Right lobe of liver (tissue), 6 donors: ENCODE data around the gene FSTL4. TPM values are rescaled to one million over a fixed set of nuclear protein-coding genes. Genes with fewer than 3 reads are reported as not detected.

ENCODE experiments used
- ATAC-seq, 4 donors: fragments of 200-7000 bp; cut with Tn5 transposase; one replicate each; pipeline ENCODE4 v1.9.1; 2020; ENCODE audit warnings: mild to moderate bottlenecking in 4 of 4, moderate library complexity in 4 of 4
- DNase-seq, 3 donors: peaks; one replicate each; pipeline ENCODE4 v3.0.0-alpha.2; 2020
- H3K27ac ChIP-seq, 3 donors: fragments of 200-600 bp; one replicate each; pipeline ENCODE4 v1.8.0; 2022
- H3K27me3 ChIP-seq, 2 donors: fragments of 200-600 bp; one replicate each; pipeline ENCODE4 v1.8.0; 2022
- H3K36me3 ChIP-seq, 4 donors: fragments of 200-600 bp; sonication (generic) in 1 of 4; one replicate each; pipeline versions ENCODE4 v1.5.1 to v1.8.0; 2017 to 2022; ENCODE audit warnings: control low read depth in 1 of 4
- H3K4me1 ChIP-seq, 4 donors: fragments of 200-600 bp; sonication (generic) in 1 of 4; one replicate each; pipeline versions ENCODE4 v1.5.1 to v1.8.0; 2017 to 2022; ENCODE audit warnings: control low read depth in 1 of 4
- H3K4me3 ChIP-seq, 3 donors: fragments of 200-600 bp; one replicate each; pipeline ENCODE4 v1.8.0; 2022
- H3K9me3 ChIP-seq, 4 donors: fragments of 200-600 bp; sonication (generic) in 1 of 4; one replicate each; pipeline versions ENCODE4 v1.5.1 to v1.8.0; 2017 to 2022; ENCODE audit warnings: control low read depth in 1 of 4
- CTCF ChIP-seq, 4 donors: fragments of 200-600 bp in 3 of 4; fragments of 450-650 bp in 1 of 4; IDR thresholded peaks; one replicate each; pipeline versions ENCODE4 v1.5.1 to v1.8.0; 2016 to 2022; ENCODE audit warnings: antibody characterized with exemption in 4 of 4, mild to moderate bottlenecking in 2 of 4
- POLR2A ChIP-seq: fragments of 450-650 bp; IDR thresholded peaks from one replicate; pipeline ENCODE4 v1.6.1; 2017; ENCODE audit warnings: antibody characterized with exemption, mild to moderate bottlenecking
- WGBS: methylation state at CpG from one replicate; pipeline ENCODE4 v1.1.6; 2018; ENCODE audit warnings: low coverage, low lambda C conversion rate; ENCODE audit not compliant: insufficient coverage; ENCODE audit errors: missing lambda C conversion rate; 5-methylcytosine and 5-hydroxymethylcytosine counted together
- intact Hi-C, 2 donors: fragments of 100-400 bp; cut with DNase I; formaldehyde crosslinking; loops; one replicate each; pipeline versions ENCODE4 v1.11.2 to v1.14.1; 2022
- total RNA-seq, 6 experiments: library from RNA; depleted of rRNA in 2 of 6; stranded (reverse); fragments of >200 nt in 2 of 6; fragmentation: NEBNext Ultra II Directional in 3 of 6; extraction: Animal tissue kit (Norgen Biotek cat#: 25700) in 3 of 6; gene quantifications; one replicate each; pipeline versions ENCODE4 v1.1.0 to v1.2.4, GENCODE V29; 2016 to 2023
- donor health status: DM: no; HTN: yes; CAD: no.
- donor health status: DM: no; HTN: no; CAD: no.
- donor health status: DM: no; HTN: no; CAD: no.
- donor health status: DM: no; HTN: yes; CAD: no.
- donor health status: DM: no; HTN: yes; CAD: no.

The FSTL4 gene
- total RNA-seq, 6 experiments from 2014 or later, result 0.62 to 1.3 (median 0.80) TPM; not detected in 3

DNA sequence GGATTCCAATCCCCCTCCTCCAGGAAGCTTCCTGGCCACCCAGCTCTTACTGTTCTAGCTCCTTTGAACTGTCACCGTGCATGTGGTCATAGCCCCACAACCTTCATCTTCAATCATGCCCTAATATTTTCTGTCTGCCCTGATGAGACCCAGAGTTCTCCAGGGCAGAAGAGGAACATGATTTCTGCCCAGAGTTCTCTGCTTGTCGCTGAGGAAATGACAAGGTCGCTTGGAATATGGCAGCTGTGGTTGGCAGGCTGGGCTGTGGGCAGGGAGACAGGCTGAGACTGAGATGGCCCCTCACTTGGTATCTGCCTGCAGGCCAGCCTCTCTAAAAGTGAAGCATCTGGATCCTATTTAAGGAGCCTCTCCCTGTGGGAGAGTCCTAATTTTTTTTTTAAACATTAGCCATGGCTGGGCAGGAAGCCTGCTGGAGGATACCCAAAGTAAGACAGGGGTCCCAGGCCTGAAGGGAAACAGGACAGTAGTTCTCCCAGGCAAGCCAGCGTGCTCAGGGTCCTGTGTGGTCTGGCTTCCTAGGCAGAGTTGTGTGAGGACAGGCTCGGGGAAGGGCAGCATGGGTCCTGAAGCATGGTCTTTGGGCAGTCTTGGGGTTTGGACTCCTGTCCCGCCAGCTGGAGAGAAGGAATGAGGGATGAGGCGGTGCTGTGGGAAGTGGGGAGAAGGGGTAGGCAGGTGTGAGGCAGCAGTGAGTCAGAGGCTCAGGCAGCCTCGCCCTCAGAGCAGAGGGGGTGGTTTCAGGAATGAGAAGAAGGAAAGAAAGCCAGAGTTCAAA, 242.1 kb downstream of the FSTL4 start:
- H3K9me3 ChIP-seq, result no peaks in the 10 kb centered on the region
- H3K4me1 ChIP-seq, result no peaks in the 10 kb centered on the region
- ATAC-seq (no peak), DNase-seq (no peak)
- H3K27ac ChIP-seq, result no peak overlapping the region
- WGBS, result 64% methylated on average over 7 of the region's 8 CpGs
- no peaks in the 10 kb centered on the region for H3K36me3 ChIP-seq
- H3K4me3 ChIP-seq, result no peak overlapping the region
- no peaks in the 10 kb centered on the region for H3K27me3 ChIP-seq
- intact Hi-C loops, result no loop called here
- TF ChIP-seq CTCF (IDR thresholded peaks at IDR 0.05) (no peak), POLR2A (no peak)

DNA sequence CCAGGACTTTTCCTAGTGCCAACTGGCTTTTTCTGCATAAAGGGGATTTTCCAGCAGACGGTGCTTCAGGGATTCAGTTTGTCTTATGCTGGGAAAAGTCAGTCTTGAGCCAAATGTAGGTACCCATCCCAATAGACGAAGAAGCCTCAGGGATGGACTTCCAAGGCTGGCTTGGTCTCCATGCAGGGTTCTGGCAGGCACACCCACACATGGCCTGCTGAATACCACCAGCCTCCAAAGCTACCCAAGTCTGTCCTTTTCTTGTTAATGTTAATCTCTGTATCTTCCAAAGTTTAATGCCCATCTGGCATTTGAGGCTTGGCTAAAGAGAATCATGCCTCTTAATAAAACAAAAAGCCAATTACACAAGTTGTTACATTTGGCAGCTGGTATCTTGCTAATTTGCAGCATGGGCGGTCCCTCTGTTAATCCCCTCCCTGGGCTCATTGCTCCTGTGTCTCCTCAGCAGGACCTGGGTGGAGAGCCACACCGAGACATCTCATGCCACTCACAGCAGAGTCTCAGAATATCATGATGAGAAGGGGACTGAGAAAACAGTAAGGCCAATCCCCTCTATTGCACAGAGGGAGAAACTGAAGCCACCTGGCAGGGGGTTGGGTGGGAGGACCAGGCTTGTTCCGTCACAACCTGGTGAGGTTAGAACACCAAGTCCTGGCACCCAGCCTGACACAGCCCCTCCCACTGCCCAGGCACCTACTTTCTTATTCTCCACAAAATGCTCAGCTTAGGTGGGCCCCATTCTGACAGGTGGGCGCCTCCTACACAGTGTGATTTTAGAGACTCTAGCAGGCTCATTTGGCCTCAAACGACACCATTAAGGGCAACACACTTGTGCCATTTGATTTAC, 243.2 kb downstream of the FSTL4 start:
- no peak overlapping the region for H3K27ac ChIP-seq
- 78% methylated on average over 4 of the region's 7 CpGs for WGBS
- intact Hi-C loops, result no loop called here
- H3K36me3 ChIP-seq, result no peaks in the 10 kb centered on the region
- no peaks in the 10 kb centered on the region for H3K27me3 ChIP-seq
- no peak for DNase-seq
- no peaks in the 10 kb centered on the region for H3K9me3 ChIP-seq
- ATAC-seq, result no peak
- H3K4me3 ChIP-seq, result no peak overlapping the region
- H3K4me1 ChIP-seq, result no peaks in the 10 kb centered on the region
- TF ChIP-seq POLR2A (no peak), CTCF (IDR thresholded peaks at IDR 0.05) (no peak)

GRCh38 chr5:133367984-133368383, 244.4 kb downstream of the FSTL4 start:
- no peaks in the 10 kb centered on the region for H3K4me1 ChIP-seq
- DNase-seq (no peak), ATAC-seq (no peak)
- H3K27me3 ChIP-seq, result no peaks in the 10 kb centered on the region
- no peak overlapping the region for H3K27ac ChIP-seq
- intact Hi-C loops, result no loop called here
- H3K9me3 ChIP-seq, result no peaks in the 10 kb centered on the region
- H3K36me3 ChIP-seq, result no peaks in the 10 kb centered on the region
- TF ChIP-seq CTCF (IDR thresholded peaks at IDR 0.05), result no peak
- TF ChIP-seq POLR2A, result no peak
- no CpG with 5 or more reads among the region's 2 CpGs for WGBS
- H3K4me3 ChIP-seq, result no peak overlapping the region

DNA sequence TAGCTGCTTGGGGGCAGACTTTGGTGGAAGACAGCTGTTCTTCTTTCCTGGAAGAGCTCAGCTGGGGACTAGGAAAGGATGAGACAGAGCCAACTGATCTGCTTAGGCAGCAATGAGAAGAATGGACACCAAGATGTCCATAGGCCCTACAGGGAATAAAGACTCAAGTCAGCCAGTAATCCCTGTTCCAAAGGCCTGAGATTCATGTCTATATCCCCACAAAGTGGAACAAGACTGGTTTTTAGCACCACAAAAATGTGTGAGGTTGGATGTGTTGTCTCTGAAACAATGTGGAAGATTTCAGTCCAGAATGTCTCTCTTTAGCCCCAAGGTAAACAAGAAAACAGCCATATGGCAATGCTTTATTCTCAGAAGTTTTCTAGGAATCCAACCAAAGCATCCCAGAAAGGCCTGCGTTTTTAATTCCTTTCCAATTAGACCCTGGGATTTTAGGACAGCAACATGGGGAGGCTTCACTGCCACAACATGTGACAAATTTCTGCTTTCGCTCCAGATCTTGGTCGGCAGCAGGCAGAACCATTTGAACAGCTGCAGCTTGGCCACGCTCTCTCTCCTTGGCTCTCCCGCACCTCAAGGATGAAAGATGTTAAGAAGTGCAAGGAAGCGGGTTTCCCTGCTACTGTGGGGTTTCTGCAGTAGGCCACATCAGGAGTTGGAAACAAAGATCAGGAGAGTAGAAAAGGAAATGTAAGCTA, 245.1 kb downstream of the FSTL4 start:
- no peaks in the 10 kb centered on the region for H3K4me1 ChIP-seq
- no peak for TF ChIP-seq POLR2A
- DNase-seq (no peak), ATAC-seq (no peak)
- H3K27me3 ChIP-seq, result no peaks in the 10 kb centered on the region
- no peaks in the 10 kb centered on the region for H3K36me3 ChIP-seq
- H3K9me3 ChIP-seq, result no peaks in the 10 kb centered on the region
- WGBS, result 87% methylated on average over 6 of the region's 6 CpGs
- H3K27ac ChIP-seq, result no peak overlapping the region
- no peak overlapping the region for H3K4me3 ChIP-seq
- intact Hi-C loops, result no loop called here
